ENCODE results near the gene CALML6.

Gene CALML6

DNA sequence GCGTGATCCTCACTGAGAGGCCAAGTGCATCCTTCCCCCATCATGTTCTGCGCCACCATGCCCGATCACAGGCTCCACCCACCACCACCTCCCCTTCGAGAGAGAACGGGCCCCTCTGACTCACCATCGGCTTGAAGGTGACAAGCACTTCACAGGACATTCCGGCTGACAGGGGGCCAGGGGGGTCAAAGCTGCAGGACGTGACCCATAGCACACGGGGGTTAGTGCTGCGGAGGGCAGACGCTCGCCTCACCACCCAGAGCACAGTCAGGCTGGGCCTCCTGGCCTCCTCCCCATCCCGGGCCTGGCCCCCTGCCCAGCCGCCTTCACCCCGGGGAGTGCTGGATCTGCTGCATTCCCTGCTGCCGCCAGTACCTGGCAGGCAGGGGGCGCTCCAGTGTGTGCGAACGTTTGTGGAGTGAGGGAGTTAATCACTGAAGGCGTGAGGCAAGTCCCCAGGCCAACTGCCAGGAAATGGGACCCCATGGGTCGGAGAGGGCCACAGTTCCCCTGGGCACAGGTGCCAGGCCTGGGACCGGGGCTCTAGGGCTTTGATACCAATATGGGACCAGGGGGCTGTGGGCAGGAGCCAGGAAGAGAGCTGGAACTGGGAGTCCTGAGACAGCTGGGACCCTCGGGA lies 44.9 kb downstream of the CALML6 start (continued):
- TF ChIP-seq, protein P1, sequence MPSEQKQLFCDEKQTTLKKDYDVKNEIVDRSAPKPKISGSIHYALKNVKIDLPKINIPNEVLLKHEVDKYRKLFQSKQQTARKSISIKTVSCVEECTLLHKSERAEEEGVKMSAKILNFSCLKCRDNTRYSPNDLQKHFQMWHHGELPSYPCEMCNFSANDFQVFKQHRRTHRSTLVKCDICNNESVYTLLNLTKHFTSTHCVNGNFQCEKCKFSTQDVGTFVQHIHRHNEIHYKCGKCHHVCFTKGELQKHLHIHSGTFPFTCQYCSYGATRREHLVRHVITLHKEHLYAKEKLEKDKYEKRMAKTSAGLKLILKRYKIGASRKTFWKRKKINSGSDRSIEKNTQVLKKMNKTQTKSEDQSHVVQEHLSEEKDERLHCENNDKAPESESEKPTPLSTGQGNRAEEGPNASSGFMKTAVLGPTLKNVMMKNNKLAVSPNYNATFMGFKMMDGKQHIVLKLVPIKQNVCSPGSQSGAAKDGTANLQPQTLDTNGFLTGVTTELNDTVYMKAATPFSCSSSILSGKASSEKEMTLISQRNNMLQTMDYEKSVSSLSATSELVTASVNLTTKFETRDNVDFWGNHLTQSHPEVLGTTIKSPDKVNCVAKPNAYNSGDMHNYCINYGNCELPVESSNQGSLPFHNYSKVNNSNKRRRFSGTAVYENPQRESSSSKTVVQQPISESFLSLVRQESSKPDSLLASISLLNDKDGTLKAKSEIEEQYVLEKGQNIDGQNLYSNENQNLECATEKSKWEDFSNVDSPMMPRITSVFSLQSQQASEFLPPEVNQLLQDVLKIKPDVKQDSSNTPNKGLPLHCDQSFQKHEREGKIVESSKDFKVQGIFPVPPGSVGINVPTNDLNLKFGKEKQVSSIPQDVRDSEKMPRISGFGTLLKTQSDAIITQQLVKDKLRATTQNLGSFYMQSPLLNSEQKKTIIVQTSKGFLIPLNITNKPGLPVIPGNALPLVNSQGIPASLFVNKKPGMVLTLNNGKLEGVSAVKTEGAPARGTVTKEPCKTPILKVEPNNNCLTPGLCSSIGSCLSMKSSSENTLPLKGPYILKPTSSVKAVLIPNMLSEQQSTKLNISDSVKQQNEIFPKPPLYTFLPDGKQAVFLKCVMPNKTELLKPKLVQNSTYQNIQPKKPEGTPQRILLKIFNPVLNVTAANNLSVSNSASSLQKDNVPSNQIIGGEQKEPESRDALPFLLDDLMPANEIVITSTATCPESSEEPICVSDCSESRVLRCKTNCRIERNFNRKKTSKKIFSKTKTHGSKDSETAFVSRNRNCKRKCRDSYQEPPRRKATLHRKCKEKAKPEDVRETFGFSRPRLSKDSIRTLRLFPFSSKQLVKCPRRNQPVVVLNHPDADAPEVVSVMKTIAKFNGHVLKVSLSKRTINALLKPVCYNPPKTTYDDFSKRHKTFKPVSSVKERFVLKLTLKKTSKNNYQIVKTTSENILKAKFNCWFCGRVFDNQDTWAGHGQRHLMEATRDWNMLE (tag by site-specific recombination; conservative IDR thresholded peaks at IDR 0.05; ENCODE audit: low read depth) = no peak; the same call in 1 of the 2 replicates
- TF ChIP-seq ZNF354C (tag by site-specific recombination; IDR thresholded peaks at IDR 0.05; ENCODE audit: borderline replicate concordance, low read depth) (no peak), ZNF571 (tag by site-specific recombination; IDR thresholded peaks at IDR 0.05) (no peak), ZNF133 (tag by site-specific recombination; IDR thresholded peaks at IDR 0.05) (no peak), MYNN (tag by site-specific recombination; IDR thresholded peaks at IDR 0.05; ENCODE audit: borderline replicate concordance) (no peak), ZNF24 (tag by site-specific recombination; IDR thresholded peaks at IDR 0.05) (peak; percentile 60; the same call in 1 of the 2 replicates), OSR2 (tag by site-specific recombination; IDR thresholded peaks at IDR 0.05) (no peak), ZNF707 (tag by site-specific recombination; IDR thresholded peaks at IDR 0.05) (no peak), ZNF121 (tag by site-specific recombination; IDR thresholded peaks at IDR 0.05) (no peak), GFI1B (tag by site-specific recombination; IDR thresholded peaks at IDR 0.05) (no peak), ZNF560 (tag by site-specific recombination; IDR thresholded peaks at IDR 0.05; ENCODE audit: borderline replicate concordance) (no peak), ZNF658 (tag by site-specific recombination; IDR thresholded peaks at IDR 0.05) (no peak), ZNF843 (tag by site-specific recombination; IDR thresholded peaks at IDR 0.05) (no peak; the same call in 1 of the 2 replicates), FEZF1 (tag by site-specific recombination; IDR thresholded peaks at IDR 0.05) (no peak), ZNF248 (tag by site-specific recombination; IDR thresholded peaks at IDR 0.05) (no peak), RBAK (tag by site-specific recombination; IDR thresholded peaks at IDR 0.05) (no peak), GLIS2 (tag by site-specific recombination; IDR thresholded peaks at IDR 0.05) (peak; percentile 98), ZFHX2 (tag by site-specific recombination; conservative IDR thresholded peaks at IDR 0.05) (peak; percentile 48), ZNF302 (tag by site-specific recombination; IDR thresholded peaks at IDR 0.05; ENCODE audit: low read depth) (no peak), OVOL3 (tag by site-specific recombination; IDR thresholded peaks at IDR 0.05) (no peak), TRIM28 (IDR thresholded peaks at IDR 0.05; ENCODE audit: borderline replicate concordance, low read length) (no peak), KLF7 (tag by site-specific recombination; IDR thresholded peaks at IDR 0.05; ENCODE audit: borderline replicate concordance) (no peak)
- TF ChIP-seq, protein P2, sequence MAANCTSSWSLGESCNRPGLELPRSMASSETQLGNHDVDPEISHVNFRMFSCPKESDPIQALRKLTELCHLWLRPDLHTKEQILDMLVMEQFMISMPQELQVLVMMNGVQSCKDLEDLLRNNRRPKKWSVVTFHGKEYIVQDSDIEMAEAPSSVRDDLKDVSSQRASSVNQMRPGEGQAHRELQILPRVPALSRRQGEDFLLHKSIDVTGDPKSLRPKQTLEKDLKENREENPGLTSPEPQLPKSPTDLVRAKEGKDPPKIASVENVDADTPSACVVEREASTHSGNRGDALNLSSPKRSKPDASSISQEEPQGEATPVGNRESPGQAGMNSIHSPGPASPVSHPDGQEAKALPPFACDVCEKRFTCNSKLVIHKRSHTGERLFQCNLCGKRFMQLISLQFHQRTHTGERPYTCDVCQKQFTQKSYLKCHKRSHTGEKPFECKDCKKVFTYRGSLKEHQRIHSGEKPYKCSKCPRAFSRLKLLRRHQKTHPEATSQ (tag by site-specific recombination; IDR thresholded peaks at IDR 0.05) = no peak
- TF ChIP-seq, protein P3, sequence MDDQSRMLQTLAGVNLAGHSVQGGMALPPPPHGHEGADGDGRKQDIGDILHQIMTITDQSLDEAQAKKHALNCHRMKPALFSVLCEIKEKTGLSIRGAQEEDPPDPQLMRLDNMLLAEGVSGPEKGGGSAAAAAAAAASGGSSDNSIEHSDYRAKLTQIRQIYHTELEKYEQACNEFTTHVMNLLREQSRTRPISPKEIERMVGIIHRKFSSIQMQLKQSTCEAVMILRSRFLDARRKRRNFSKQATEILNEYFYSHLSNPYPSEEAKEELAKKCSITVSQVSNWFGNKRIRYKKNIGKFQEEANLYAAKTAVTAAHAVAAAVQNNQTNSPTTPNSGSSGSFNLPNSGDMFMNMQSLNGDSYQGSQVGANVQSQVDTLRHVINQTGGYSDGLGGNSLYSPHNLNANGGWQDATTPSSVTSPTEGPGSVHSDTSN (CRISPR knock-in tag; IDR thresholded peaks at IDR 0.05) = 0 out of 2 replicates have a peak, but pooled peaks have one; percentile 36
- TF ChIP-seq, protein P4, sequence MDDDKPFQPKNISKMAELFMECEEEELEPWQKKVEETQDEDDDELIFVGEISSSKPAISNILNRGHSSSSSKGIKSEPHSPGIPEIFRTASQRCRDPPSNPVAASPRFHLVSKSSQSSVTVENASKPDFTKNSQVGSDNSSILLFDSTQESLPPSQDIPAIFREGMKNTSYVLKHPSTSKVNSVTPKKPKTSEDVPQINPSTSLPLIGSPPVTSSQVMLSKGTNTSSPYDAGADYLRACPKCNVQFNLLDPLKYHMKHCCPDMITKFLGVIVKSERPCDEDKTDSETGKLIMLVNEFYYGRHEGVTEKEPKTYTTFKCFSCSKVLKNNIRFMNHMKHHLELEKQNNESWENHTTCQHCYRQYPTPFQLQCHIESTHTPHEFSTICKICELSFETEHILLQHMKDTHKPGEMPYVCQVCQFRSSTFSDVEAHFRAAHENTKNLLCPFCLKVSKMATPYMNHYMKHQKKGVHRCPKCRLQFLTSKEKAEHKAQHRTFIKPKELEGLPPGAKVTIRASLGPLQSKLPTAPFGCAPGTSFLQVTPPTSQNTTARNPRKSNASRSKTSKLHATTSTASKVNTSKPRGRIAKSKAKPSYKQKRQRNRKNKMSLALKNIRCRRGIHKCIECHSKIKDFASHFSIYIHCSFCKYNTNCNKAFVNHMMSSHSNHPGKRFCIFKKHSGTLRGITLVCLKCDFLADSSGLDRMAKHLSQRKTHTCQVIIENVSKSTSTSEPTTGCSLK (tag by site-specific recombination; IDR thresholded peaks at IDR 0.05) = no peak
- TF ChIP-seq, protein P5, sequence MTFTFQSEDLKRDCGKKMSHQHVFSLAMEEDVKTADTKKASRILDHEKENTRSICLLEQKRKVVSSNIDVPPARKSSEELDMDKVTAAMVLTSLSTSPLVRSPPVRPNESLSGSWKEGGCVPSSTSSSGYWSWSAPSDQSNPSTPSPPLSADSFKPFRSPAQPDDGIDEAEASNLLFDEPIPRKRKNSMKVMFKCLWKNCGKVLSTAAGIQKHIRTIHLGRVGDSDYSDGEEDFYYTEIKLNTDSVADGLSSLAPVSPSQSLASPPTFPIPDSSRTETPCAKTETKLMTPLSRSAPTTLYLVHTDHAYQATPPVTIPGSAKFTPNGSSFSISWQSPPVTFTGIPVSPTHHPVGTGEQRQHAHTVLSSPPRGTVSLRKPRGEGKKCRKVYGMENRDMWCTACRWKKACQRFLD (tag by site-specific recombination; IDR thresholded peaks at IDR 0.05) = no peak
- TF ChIP-seq, protein P6, sequence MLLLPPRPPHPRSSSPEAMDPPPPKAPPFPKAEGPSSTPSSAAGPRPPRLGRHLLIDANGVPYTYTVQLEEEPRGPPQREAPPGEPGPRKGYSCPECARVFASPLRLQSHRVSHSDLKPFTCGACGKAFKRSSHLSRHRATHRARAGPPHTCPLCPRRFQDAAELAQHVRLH (tag by site-specific recombination; IDR thresholded peaks at IDR 0.05) = no peak
- TF ChIP-seq, protein P7, sequence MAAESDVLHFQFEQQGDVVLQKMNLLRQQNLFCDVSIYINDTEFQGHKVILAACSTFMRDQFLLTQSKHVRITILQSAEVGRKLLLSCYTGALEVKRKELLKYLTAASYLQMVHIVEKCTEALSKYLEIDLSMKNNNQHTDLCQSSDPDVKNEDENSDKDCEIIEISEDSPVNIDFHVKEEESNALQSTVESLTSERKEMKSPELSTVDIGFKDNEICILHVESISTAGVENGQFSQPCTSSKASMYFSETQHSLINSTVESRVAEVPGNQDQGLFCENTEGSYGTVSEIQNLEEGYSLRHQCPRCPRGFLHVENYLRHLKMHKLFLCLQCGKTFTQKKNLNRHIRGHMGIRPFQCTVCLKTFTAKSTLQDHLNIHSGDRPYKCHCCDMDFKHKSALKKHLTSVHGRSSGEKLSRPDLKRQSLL (tag by site-specific recombination; IDR thresholded peaks at IDR 0.05) = no peak
